OCI-LY3 (cell line): ENCODE data around the gene KLHL29.

ENCODE experiments used
- H2AFZ ChIP-seq: fragments of 200-600, 300-600 bp; shearing (Covaris generic); 2 replicates; pipeline ENCODE4 v1.6.0; 2014; ENCODE audit warnings: antibody characterized with exemption, low read depth, low read length
- H3K27ac ChIP-seq: fragments of 200-600, 300-600 bp; sonication (generic); 2 replicates; pipeline ENCODE4 v1.5.1; 2014; ENCODE audit warnings: mild to moderate bottlenecking, low read length, moderate library complexity, mixed read lengths
- H3K27me3 ChIP-seq: fragments of 200-600, 300-600 bp; sonication (generic); 2 replicates; pipeline ENCODE4 v1.6.1; 2014; ENCODE audit warnings: low read depth, low read length, mixed read lengths
- H3K36me3 ChIP-seq: fragments of 200-600, 300-600 bp; sonication (generic); replicated peaks from 2 replicates; pipeline ENCODE3; 2014; ENCODE audit warnings: low read depth, low read length, mixed read lengths
- H3K4me1 ChIP-seq: fragments of 300-600, 200-600 bp; sonication (generic); 2 replicates; pipeline ENCODE4 v1.6.1; 2014; ENCODE audit warnings: low read length, mixed read lengths
- H3K4me2 ChIP-seq: fragments of 200-600, 300-600 bp; sonication (generic); 2 replicates; pipeline ENCODE4 v1.6.1; 2014; ENCODE audit warnings: low read length, mixed read lengths
- H3K4me3 ChIP-seq: fragments of 300-600, 200-600 bp; sonication (generic); 2 replicates; pipeline ENCODE4 v1.5.1; 2014; ENCODE audit warnings: antibody characterized with exemption, mild to moderate bottlenecking, low read length, moderate library complexity
- H3K79me2 ChIP-seq: fragments of 300-600, 200-600 bp; shearing (Covaris generic); 2 replicates; pipeline ENCODE4 v1.6.1; 2014; ENCODE audit warnings: mild to moderate bottlenecking, low read length, mixed read lengths
- H3K9ac ChIP-seq: fragments of 300-600, 200-600 bp; shearing (Covaris generic); 2 replicates; pipeline ENCODE4 v1.6.0; 2014; ENCODE audit warnings: mild to moderate bottlenecking, low read length, moderate library complexity
- H3K9me3 ChIP-seq: fragments of 200-600, 300-600 bp; shearing (Covaris generic); 2 replicates; pipeline ENCODE4 v1.6.1; 2014; ENCODE audit warnings: low read length, mixed read lengths; ENCODE audit not compliant: insufficient read depth
- H4K20me1 ChIP-seq: fragments of 200-600, 300-600 bp; sonication (generic); 2 replicates; pipeline ENCODE4 v1.6.1; 2016; ENCODE audit warnings: low read length, mixed read lengths; ENCODE audit not compliant: insufficient read depth
- EZH2phosphoT487 ChIP-seq: fragments of 200-600 bp; shearing (Covaris generic); IDR thresholded peaks from 2 replicates; pipeline ENCODE4 v1.6.1; 2018; ENCODE audit warnings: antibody characterized with exemption, mixed run types, low read depth
- TF ChIP-seq, protein P1 (sequence below): fragments of 200-600, 300-600 bp; sonication (generic); IDR thresholded peaks from 2 replicates; pipeline ENCODE4 v1.5.1; 2014; ENCODE audit warnings: antibody characterized with exemption, low read length, low read depth

The KLHL29 gene

DNA sequence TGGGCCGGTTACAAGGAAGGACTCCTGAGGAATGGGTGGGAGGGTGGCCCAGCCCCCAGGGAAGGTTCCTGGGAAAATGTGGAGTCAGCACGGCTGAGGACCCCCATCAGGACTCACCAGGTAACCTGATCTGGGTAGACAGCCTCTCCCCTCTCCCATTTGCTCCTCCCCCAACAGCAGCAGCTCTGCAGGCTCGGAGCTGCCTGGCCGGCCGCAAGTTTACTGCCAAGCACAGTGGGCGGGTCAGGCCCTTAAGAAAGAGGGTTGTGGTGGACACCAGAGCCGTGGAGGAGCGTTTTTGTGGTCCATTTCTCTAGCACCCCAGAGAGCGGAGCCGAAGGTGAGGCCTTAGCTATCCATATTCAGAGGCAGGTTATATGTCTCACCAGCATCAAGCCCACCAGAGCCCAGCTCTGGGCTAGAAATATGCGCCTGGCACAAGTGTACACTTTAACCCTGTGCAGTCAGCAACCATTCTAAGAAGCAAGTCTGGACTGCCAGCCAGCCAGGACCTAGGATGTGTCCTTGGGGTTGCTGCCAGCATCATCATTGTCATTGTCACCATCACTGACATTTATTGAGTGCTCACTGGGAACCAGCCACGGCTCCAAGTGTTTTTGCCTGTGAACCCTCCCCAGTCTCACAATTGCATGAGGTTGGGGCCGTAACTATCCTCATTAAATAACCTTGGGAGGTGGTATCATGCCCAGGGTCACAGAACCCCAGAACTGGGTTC lies 190.1 kb downstream of the KLHL29 start:
- Histone ChIP-seq H3K9me3 (no peaks in the 10 kb centered on the region), H3K27me3 (no peaks in the 10 kb centered on the region), H3K4me1 (no peaks in the 10 kb centered on the region), H2AFZ (no peak overlapping the region), H3K79me2 (no peaks in the 10 kb centered on the region), H3K36me3 (no peaks in the 10 kb centered on the region), H3K27ac (no peak overlapping the region), H3K4me3 (no peak overlapping the region), H3K9ac (no peak overlapping the region), H4K20me1 (no peaks in the 10 kb centered on the region), H3K4me2 (no peak overlapping the region)
- TF ChIP-seq, protein P1, sequence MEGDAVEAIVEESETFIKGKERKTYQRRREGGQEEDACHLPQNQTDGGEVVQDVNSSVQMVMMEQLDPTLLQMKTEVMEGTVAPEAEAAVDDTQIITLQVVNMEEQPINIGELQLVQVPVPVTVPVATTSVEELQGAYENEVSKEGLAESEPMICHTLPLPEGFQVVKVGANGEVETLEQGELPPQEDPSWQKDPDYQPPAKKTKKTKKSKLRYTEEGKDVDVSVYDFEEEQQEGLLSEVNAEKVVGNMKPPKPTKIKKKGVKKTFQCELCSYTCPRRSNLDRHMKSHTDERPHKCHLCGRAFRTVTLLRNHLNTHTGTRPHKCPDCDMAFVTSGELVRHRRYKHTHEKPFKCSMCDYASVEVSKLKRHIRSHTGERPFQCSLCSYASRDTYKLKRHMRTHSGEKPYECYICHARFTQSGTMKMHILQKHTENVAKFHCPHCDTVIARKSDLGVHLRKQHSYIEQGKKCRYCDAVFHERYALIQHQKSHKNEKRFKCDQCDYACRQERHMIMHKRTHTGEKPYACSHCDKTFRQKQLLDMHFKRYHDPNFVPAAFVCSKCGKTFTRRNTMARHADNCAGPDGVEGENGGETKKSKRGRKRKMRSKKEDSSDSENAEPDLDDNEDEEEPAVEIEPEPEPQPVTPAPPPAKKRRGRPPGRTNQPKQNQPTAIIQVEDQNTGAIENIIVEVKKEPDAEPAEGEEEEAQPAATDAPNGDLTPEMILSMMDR = no peak

DNA sequence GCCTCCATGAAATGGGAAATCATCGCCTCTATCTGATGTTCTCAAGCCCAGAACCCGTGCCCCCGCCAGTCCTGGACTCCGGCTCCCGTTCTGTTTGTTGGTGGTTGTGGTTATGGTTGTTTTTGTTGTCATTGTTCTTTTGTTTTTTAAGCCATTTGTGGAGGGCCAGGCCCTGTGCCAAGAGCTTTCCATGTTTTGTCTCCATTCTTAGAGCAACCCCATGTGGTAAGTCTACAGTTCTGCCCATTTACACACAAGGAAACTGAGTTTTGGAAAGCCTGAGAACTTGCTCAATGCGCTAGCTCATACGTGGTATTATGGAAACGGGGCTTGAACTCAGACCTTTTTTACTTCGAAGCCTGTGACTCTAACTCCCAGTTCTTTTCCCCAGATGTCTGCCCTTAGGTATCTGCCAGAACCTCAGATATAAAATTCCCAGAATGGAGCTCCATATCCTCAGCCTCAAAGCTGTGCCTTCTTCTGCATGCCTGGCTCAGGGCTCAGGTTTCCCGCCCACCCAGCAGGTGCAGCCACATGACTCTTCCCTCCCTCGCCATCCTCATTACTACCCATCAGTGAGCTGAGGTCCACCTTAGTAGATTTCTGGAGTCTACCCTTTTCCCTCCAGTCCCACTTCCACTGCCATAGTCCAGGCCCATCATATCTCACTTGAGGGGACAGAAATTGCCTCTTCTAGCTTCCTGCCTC lies 194.1 kb downstream of the KLHL29 start:
- Histone ChIP-seq H3K9ac (no peak overlapping the region), H4K20me1 (no peaks in the 10 kb centered on the region), H3K27ac (no peak overlapping the region), H3K36me3 (no peaks in the 10 kb centered on the region), H3K4me3 (no peak overlapping the region), H3K27me3 (no peaks in the 10 kb centered on the region), H3K79me2 (no peaks in the 10 kb centered on the region), H3K4me1 (no peaks in the 10 kb centered on the region), H3K4me2 (no peak overlapping the region), H2AFZ (no peak overlapping the region), H3K9me3 (no peaks in the 10 kb centered on the region)
- no peak for TF ChIP-seq EZH2phosphoT487
- TF ChIP-seq, protein P1 = no peak

DNA sequence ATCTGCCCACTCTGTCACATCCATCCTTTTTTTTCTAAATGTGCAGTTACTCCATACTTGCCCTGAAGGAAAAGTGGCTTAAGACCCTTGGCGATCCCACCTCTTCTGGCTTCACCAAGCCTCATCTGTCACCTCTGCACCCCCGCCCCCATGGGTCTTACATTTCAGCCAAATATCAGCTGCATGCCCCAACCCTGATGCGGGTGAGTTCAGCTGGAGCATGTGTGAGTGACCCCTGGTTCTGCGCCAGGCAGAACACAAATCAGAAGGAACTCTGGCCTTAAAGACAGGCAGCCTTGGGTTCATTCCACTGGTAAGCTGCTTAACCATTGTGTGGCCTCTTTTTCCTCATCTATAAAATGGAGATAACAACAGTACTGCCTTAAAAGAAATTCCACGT lies 194.7 kb downstream of the KLHL29 start:
- Histone ChIP-seq H3K27ac (no peak overlapping the region), H2AFZ (no peak overlapping the region), H3K36me3 (no peaks in the 10 kb centered on the region), H3K9ac (no peak overlapping the region), H3K79me2 (no peaks in the 10 kb centered on the region), H3K4me2 (no peak overlapping the region), H3K4me3 (no peak overlapping the region), H3K27me3 (no peaks in the 10 kb centered on the region), H3K4me1 (no peaks in the 10 kb centered on the region), H3K9me3 (no peaks in the 10 kb centered on the region), H4K20me1 (no peaks in the 10 kb centered on the region)
- TF ChIP-seq, protein P1 = no peak
- TF ChIP-seq EZH2phosphoT487 = no peak

DNA sequence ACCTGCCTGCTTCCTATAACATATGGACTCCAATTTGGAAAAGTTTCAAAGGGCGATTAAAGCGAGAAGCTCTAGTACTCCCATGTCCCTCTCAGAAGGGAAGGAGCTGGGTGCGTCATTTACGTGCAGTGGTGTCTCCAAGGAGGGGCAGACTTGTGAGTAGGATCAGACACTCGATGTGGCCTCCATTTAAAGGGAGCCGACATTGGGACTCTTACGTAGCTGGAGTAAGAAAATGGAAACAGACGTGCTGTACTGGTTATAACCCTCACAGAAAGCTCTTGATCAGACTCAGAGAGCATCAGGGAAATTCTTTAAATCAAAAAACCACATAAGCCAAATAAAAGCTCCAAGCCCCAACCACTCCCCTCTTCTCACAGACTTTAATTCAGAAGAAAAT lies 198.5 kb downstream of the KLHL29 start:
- H3K9ac ChIP-seq = no peak overlapping the region

More for the DNA sequence above, 198.5 kb downstream of the KLHL29 start:
- Histone ChIP-seq H3K79me2 (no peaks in the 10 kb centered on the region), H3K27me3 (no peaks in the 10 kb centered on the region), H3K4me1 (no peaks in the 10 kb centered on the region), H3K4me2 (no peak overlapping the region), H3K27ac (no peak overlapping the region), H2AFZ (no peak overlapping the region), H4K20me1 (no peaks in the 10 kb centered on the region), H3K4me3 (no peak overlapping the region), H3K9me3 (no peaks in the 10 kb centered on the region), H3K36me3 (no peaks in the 10 kb centered on the region)
- TF ChIP-seq EZH2phosphoT487 = no peak
- TF ChIP-seq, protein P1 = no peak
